Measurements from ENCODE around the gene ATP1B2.
"Not testable (repeated sequence)": the region's sequence is repeated elsewhere in the genome, so short reads cannot be mapped to it uniquely, and the experiment has no call there.

ATP1B2 gene

DNA sequence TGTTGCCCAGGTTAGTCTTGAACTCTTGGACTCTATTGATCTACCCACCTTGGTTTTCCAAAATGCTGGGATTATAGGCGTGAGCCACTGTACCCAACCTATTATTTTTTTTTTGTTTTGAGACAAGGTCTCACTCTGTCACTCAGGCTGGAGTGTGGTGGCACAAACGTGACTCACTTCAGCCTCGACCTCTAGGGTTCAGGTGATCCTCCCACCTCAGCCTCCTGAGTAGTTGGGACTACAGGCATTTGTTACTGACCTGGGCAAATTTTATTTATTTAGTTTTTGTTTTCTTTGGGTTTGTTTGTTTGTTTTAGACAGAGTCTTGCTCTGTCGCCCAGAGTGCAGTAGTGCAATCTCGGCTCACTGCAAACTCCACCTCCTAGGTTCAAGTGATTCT lies 27.1 kb upstream of the ATP1B2 start:
- no peak overlapping the region for H3K4me3 ChIP-seq (ENCODE audit: low read depth in 1 of 2, low read length in 2 of 2)
- no peaks in the 10 kb centered on the region for H3K27me3 ChIP-seq (ENCODE audit: low read depth, low read length)
- peaks cover 5 to 10% of the 10 kb centered on the region in 2 donors for H3K4me1 ChIP-seq (ENCODE audit: control insufficient read depth in 1 of 2, insufficient read depth in 2 of 2, low read length in 2 of 2)
- H3K9me3 ChIP-seq (ENCODE audit: control insufficient read depth in 1 of 2, low read length in 2 of 2) = no peaks in the 10 kb centered on the region
- H3K36me3 ChIP-seq (ENCODE audit: control insufficient read depth in 1 of 2, insufficient read depth in 2 of 2, low read length in 2 of 2) = no peaks in the 10 kb centered on the region
- no peak overlapping the region for H3K27ac ChIP-seq (ENCODE audit: low read length)

DNA sequence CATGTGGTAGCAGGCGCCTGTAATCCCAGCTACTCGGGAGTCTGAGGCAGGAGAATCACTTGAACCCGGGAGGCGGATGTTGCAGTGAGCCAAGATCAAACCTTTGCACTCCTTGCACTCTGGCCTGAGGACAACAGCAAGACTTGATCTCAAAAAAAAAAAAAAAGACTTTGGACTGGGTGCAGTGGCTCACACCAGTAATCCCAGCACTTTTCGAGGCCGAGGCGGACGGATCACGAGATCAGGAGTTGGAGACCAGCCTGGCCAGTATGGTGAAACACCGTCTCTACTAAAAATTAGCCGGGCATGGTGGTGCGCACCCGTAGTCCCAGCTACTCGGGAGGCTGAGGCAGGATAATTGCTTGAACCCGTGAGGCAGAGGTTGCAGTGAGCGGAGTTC lies 25.0 kb upstream of the ATP1B2 start:
- H3K9me3 ChIP-seq (ENCODE audit: control insufficient read depth in 1 of 2, low read length in 2 of 2); H3K4me3 ChIP-seq (ENCODE audit: low read depth in 1 of 2, low read length in 2 of 2); H3K4me1 ChIP-seq (ENCODE audit: control insufficient read depth in 1 of 2, insufficient read depth in 2 of 2, low read length in 2 of 2); H3K27ac ChIP-seq (ENCODE audit: low read length); H3K36me3 ChIP-seq (ENCODE audit: control insufficient read depth in 1 of 2, insufficient read depth in 2 of 2, low read length in 2 of 2); H3K27me3 ChIP-seq (ENCODE audit: low read depth, low read length): not testable (repeated sequence)

DNA sequence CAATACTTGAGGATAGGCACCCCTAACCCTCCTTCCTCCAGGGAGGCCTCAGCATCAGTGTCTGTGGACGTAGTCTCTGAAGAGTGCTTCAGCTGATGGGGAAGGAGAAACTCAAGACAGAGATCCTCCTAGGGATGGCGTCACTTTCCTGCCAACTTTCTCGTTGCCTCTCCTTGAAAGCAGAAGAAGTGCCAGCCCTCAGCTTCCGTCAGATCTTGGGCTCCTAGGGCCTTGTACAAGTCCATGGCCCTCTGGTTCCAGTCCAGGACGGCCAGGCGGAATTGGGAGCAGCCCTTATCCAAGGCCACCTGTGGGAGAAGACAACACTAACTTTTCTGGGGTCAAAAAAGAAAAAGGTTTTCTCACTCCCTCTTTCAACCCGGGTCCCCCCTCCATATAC lies 24.4 kb upstream of the ATP1B2 start:
- no peaks in the 10 kb centered on the region for H3K9me3 ChIP-seq (ENCODE audit: control insufficient read depth in 1 of 2, low read length in 2 of 2)
- no peaks in the 10 kb centered on the region for H3K36me3 ChIP-seq (ENCODE audit: control insufficient read depth in 1 of 2, insufficient read depth in 2 of 2, low read length in 2 of 2)
- no peaks in the 10 kb centered on the region for H3K27me3 ChIP-seq (ENCODE audit: low read depth, low read length)
- H3K27ac ChIP-seq (ENCODE audit: low read length) = no peak overlapping the region
- H3K4me3 ChIP-seq (ENCODE audit: low read depth in 1 of 2, low read length in 2 of 2) = peak overlapping the region; percentile 77 to 89
- peaks cover 5 to 10% of the 10 kb centered on the region in 2 donors for H3K4me1 ChIP-seq (ENCODE audit: control insufficient read depth in 1 of 2, insufficient read depth in 2 of 2, low read length in 2 of 2)

DNA sequence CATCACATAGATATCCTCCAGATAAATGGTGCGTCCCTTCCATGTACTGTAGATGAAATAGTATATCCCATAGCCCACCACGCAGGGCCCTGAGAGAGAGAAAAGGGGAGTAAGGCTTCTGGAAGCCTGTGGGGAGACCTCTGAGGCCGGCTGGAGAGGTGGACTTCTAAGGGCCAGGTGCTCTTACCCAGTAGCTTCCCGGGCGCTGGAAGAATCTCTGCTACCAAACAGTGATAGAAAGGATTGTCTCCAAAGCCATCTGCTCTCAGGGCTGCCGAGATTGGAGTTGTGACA lies 23.8 kb upstream of the ATP1B2 start:
- H3K4me3 ChIP-seq (ENCODE audit: low read depth in 1 of 2, low read length in 2 of 2) = peak overlapping the region; percentile 77 to 89
- H3K27ac ChIP-seq (ENCODE audit: low read length) = peak overlapping the region; percentile 95
- H3K27me3 ChIP-seq (ENCODE audit: low read depth, low read length) = no peaks in the 10 kb centered on the region
- H3K9me3 ChIP-seq (ENCODE audit: control insufficient read depth in 1 of 2, low read length in 2 of 2) = no peaks in the 10 kb centered on the region
- no peaks in the 10 kb centered on the region for H3K36me3 ChIP-seq (ENCODE audit: control insufficient read depth in 1 of 2, insufficient read depth in 2 of 2, low read length in 2 of 2)
- peaks cover 5 to 10% of the 10 kb centered on the region in 2 donors for H3K4me1 ChIP-seq (ENCODE audit: control insufficient read depth in 1 of 2, insufficient read depth in 2 of 2, low read length in 2 of 2)

DNA sequence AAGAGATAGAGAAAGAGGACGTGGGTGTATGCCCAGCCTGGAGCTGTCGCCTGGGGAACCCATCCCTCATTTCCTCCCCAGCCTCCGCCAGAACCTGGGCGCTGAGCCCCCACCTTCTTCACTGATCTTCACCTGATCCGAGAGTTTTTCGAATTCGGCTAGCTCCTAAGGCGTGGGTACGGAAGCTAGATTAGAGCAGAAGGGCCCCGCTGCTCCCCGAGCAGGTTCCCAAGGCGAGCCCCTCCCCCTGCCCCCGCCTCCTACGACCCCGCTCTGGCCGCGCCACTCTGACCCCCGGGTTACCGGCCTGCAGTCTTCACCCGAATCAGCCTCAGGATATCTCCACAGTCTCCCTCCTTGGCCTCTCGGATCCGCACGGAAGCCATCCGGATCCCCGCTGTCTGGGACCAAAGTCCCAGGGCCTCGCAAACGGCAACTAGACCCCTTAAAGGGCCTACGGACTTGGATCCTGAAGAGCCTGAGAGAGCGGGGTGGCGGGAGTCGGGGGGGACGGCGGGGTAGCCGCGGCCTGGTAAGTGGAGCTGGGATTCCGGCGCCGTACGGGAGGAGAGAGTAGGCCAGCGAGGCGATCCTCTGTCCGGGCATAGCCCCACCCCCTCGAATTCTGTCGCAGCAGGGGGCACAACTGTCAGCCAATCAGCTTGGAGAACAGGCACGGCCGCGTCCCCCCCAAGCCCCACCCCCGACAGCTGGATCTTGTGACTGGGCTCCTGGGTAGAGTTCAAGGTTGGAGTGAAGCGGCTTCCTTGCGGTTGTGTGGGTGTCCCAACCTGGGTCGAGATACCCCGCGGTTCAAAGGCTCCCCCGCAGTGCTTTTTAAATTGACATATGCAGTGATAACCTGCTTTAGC lies 23.2 kb upstream of the ATP1B2 start, which contains the start of gene SAT2:
Gene SAT2 (minus strand): TSS at position 572 of the 872 bp plus-strand sequence. CDS start 186 bp downstream, at position 386.
- H3K36me3 ChIP-seq (ENCODE audit: control insufficient read depth in 1 of 2, insufficient read depth in 2 of 2, low read length in 2 of 2) = no peaks in the 10 kb centered on the region
- H3K9me3 ChIP-seq (ENCODE audit: control insufficient read depth in 1 of 2, low read length in 2 of 2) = no peaks in the 10 kb centered on the region
- H3K27ac ChIP-seq (ENCODE audit: low read length) = peak within 1 kb of the TSS; percentile 95
- H3K4me1 ChIP-seq (ENCODE audit: control insufficient read depth in 1 of 2, insufficient read depth in 2 of 2, low read length in 2 of 2) = peaks cover 5 to 10% of the 10 kb centered on the region in 2 donors
- peak within 1 kb of the TSS; percentile 77 to 89 for H3K4me3 ChIP-seq (ENCODE audit: low read depth in 1 of 2, low read length in 2 of 2)
- H3K27me3 ChIP-seq (ENCODE audit: low read depth, low read length) = no peaks in the 10 kb centered on the region

DNA sequence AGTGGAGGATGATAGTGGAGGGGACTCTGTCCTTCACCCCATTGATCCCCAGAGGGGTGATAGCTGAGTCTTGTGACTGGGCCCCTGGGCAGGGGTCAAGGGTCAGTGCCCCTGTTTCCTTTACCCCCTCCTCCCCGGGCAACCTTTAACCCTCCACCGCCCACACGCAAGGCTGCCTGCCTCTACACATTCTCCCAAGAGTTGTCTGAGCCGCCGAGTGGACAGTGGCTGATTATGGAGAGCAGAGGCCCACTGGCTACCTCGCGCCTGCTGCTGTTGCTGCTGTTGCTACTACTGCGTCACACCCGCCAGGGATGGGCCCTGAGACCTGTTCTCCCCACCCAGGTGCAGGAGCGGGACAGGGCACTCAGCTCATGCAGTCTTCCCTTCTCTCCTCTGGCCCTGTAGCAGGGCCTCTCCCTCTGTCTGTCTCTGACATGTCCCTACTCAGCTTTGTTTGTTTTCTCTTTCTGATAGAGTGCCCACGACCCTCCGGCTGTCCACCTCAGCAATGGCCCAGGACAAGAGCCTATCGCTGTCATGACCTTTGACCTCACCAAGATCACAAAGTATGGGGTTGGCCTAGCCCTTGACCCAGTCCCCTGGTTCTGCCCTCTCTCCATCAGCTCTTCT lies 20.7 kb upstream of the ATP1B2 start, which contains the start of gene SHBG:
Gene SHBG (plus strand): TSS at position 197 of the 633 bp plus-strand sequence. CDS start 38 bp downstream, at position 235.
- peaks cover 5 to 10% of the 10 kb centered on the region in 2 donors for H3K4me1 ChIP-seq (ENCODE audit: control insufficient read depth in 1 of 2, insufficient read depth in 2 of 2, low read length in 2 of 2)
- H3K27me3 ChIP-seq (ENCODE audit: low read depth, low read length) = no peaks in the 10 kb centered on the region
- H3K27ac ChIP-seq (ENCODE audit: low read length) = no peak within 1 kb of the TSS
- no peak within 1 kb of the TSS for H3K4me3 ChIP-seq (ENCODE audit: low read depth in 1 of 2, low read length in 2 of 2)
- no peaks in the 10 kb centered on the region for H3K9me3 ChIP-seq (ENCODE audit: control insufficient read depth in 1 of 2, low read length in 2 of 2)
- no peaks in the 10 kb centered on the region for H3K36me3 ChIP-seq (ENCODE audit: control insufficient read depth in 1 of 2, insufficient read depth in 2 of 2, low read length in 2 of 2)

DNA sequence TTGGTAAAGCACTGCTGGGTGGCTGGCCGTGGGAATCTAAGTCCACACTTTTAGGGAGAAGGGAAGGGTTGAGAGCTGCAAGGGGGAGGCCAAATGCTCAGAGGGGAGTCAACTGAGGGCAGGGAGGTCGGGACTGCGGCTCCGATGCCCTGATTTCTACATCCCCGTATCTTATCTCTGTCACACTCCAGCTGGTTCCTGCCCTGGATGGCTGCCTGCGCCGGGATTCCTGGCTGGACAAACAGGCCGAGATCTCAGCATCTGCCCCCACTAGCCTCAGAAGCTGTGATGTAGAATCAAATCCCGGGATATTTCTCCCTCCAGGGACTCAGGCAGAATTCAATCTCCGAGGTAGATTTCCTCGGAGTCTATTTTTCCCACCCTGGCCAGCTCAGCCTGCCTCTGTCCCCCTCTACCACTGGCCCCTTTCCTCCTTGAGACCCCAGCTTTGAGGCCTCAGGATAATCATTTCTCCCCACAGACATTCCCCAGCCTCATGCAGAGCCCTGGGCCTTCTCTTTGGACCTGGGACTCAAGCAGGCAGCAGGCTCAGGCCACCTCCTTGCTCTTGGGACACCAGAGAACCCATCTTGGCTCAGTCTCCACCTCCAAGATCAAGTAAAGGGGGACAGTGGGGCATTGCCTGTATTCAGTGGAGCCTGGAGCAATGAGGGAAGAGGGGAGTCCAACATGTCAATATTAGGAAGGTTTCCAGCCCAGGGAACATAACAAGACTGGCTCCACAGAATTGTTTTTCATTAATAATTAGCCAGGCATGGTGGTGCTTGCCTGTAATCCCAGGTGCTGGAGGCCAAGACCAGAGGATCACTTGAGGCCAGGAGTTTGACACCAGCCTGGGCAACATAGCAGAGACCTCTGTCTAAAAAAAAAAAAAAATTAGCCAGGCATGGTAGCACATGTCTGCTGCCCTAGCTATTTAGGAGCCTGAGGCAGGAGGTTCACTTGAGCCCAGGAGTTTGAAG lies 19.0 kb upstream of the ATP1B2 start:
- Histone ChIP-seq H3K27me3 (ENCODE audit: low read depth, low read length) (no peaks in the 10 kb centered on the region), H3K36me3 (ENCODE audit: control insufficient read depth in 1 of 2, insufficient read depth in 2 of 2, low read length in 2 of 2) (no peaks in the 10 kb centered on the region), H3K27ac (ENCODE audit: low read length) (no peak overlapping the region), H3K4me1 (ENCODE audit: control insufficient read depth in 1 of 2, insufficient read depth in 2 of 2, low read length in 2 of 2) (peaks cover 4% of the 10 kb centered on the region in 2 donors), H3K9me3 (ENCODE audit: control insufficient read depth in 1 of 2, low read length in 2 of 2) (no peaks in the 10 kb centered on the region), H3K4me3 (ENCODE audit: low read depth in 1 of 2, low read length in 2 of 2) (no peak overlapping the region)

DNA sequence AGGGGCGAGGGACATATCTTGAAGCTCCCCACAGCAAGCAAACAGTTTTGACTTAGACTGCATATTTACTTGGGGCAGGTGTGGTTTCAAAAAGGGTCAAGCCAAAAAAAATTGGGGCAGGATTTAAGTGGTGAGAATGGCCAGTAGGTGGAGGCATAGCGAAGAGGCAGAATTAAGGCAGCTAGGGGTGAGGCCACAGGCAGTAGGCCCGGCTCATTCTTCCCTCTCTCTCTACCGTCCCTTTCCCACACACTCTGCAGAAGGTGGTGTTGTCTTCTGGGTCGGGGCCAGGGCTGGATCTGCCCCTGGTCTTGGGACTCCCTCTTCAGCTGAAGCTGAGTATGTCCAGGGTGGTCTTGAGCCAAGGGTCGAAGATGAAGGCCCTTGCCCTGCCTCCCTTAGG lies 18.2 kb upstream of the ATP1B2 start:
- H3K4me3 ChIP-seq (ENCODE audit: low read depth in 1 of 2, low read length in 2 of 2) = no peak overlapping the region
- no peaks in the 10 kb centered on the region for H3K4me1 ChIP-seq (ENCODE audit: control insufficient read depth in 1 of 2, insufficient read depth in 2 of 2, low read length in 2 of 2)
- H3K36me3 ChIP-seq (ENCODE audit: control insufficient read depth in 1 of 2, insufficient read depth in 2 of 2, low read length in 2 of 2) = no peaks in the 10 kb centered on the region
- no peak overlapping the region for H3K27ac ChIP-seq (ENCODE audit: low read length)
- no peaks in the 10 kb centered on the region for H3K27me3 ChIP-seq (ENCODE audit: low read depth, low read length)
- no peaks in the 10 kb centered on the region for H3K9me3 ChIP-seq (ENCODE audit: control insufficient read depth in 1 of 2, low read length in 2 of 2)

DNA sequence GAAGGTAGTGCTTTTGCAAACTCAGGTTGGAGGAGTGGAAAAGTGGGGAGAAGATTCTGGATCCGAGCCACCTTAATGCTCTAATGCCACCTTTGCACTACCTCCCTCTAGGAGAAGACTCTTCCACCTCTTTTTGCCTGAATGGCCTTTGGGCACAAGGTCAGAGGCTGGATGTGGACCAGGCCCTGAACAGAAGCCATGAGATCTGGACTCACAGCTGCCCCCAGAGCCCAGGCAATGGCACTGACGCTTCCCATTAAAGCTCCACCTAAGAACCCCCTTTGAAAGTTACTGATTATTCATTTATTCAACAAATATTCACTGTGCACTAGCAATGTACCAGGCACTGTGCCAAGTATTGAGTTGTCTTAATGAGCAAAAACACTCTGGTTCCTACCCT lies 17.6 kb upstream of the ATP1B2 start:
- Histone ChIP-seq H3K27ac (ENCODE audit: low read length) (no peak overlapping the region), H3K36me3 (ENCODE audit: control insufficient read depth in 1 of 2, insufficient read depth in 2 of 2, low read length in 2 of 2) (no peaks in the 10 kb centered on the region), H3K9me3 (ENCODE audit: control insufficient read depth in 1 of 2, low read length in 2 of 2) (no peaks in the 10 kb centered on the region), H3K4me1 (ENCODE audit: control insufficient read depth in 1 of 2, insufficient read depth in 2 of 2, low read length in 2 of 2) (no peaks in the 10 kb centered on the region), H3K4me3 (ENCODE audit: low read depth in 1 of 2, low read length in 2 of 2) (no peak overlapping the region), H3K27me3 (ENCODE audit: low read depth, low read length) (no peaks in the 10 kb centered on the region)

DNA sequence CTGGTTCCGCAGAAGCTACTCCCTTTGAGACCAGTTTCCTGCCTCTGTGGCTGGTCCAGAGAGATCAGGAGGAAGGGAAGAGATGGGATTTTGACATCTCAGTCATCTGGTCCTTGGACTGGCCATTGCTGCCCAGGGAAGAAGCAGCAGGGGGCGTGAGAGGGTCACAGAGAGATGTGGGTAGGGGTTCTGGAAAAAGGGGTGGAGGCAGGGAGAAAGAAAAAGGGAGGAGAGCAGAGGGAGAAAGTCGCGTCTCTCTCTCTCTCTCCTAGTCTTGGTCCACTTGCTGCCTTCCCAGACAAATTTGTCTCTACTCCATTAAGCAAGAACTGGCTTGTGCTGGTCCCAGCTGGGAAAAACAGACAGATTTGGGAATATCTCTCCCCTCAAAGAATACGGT lies 16.3 kb upstream of the ATP1B2 start:
- H3K27ac ChIP-seq (ENCODE audit: low read length) = no peak overlapping the region
- H3K9me3 ChIP-seq (ENCODE audit: control insufficient read depth in 1 of 2, low read length in 2 of 2) = no peaks in the 10 kb centered on the region
- H3K4me1 ChIP-seq (ENCODE audit: control insufficient read depth in 1 of 2, insufficient read depth in 2 of 2, low read length in 2 of 2) = no peaks in the 10 kb centered on the region
- H3K27me3 ChIP-seq (ENCODE audit: low read depth, low read length) = no peaks in the 10 kb centered on the region
- no peak overlapping the region for H3K4me3 ChIP-seq (ENCODE audit: low read depth in 1 of 2, low read length in 2 of 2)
- no peaks in the 10 kb centered on the region for H3K36me3 ChIP-seq (ENCODE audit: control insufficient read depth in 1 of 2, insufficient read depth in 2 of 2, low read length in 2 of 2)

DNA sequence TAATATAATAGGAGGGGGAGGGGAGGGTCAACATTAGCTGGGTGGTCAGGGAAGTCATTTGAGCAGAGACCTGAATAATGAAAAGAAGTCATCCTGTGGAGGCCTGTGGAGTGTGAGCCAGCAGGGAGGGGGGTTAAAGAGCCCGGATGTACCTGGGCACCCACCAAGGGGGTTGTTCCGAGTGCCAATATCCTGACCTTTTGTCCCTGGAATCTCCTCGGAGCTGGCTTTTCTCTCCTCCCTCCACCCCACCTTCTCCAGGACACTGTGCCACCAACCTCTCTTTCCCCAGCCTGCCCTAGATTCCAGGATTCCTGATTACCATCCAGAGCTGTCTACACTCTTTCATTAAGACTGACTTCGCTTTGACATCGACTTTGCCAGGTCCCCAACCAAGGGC lies 14.6 kb upstream of the ATP1B2 start:
- H3K9me3 ChIP-seq (ENCODE audit: control insufficient read depth in 1 of 2, low read length in 2 of 2) = no peaks in the 10 kb centered on the region
- H3K36me3 ChIP-seq (ENCODE audit: control insufficient read depth in 1 of 2, insufficient read depth in 2 of 2, low read length in 2 of 2) = no peaks in the 10 kb centered on the region
- H3K4me3 ChIP-seq (ENCODE audit: low read depth in 1 of 2, low read length in 2 of 2) = no peak overlapping the region
- no peaks in the 10 kb centered on the region for H3K27me3 ChIP-seq (ENCODE audit: low read depth, low read length)
- no peak overlapping the region for H3K27ac ChIP-seq (ENCODE audit: low read length)
- no peaks in the 10 kb centered on the region for H3K4me1 ChIP-seq (ENCODE audit: control insufficient read depth in 1 of 2, insufficient read depth in 2 of 2, low read length in 2 of 2)
